Activated T-cell treated with anti-CD3 and anti-CD28 coated beads for 24 hours (primary cell): Measurements from ENCODE around the gene OLFML2A.

ENCODE experiments used
- DNase-seq: peaks from one replicate; pipeline ENCODE4 v3.0.0-alpha.2; 2020; ENCODE audit warnings: low read depth

OLFML2A gene

GRCh38 chr9:124797343-124798103 is 20.6 kb downstream of the OLFML2A start:
- DNase-seq, result no peak

DNA sequence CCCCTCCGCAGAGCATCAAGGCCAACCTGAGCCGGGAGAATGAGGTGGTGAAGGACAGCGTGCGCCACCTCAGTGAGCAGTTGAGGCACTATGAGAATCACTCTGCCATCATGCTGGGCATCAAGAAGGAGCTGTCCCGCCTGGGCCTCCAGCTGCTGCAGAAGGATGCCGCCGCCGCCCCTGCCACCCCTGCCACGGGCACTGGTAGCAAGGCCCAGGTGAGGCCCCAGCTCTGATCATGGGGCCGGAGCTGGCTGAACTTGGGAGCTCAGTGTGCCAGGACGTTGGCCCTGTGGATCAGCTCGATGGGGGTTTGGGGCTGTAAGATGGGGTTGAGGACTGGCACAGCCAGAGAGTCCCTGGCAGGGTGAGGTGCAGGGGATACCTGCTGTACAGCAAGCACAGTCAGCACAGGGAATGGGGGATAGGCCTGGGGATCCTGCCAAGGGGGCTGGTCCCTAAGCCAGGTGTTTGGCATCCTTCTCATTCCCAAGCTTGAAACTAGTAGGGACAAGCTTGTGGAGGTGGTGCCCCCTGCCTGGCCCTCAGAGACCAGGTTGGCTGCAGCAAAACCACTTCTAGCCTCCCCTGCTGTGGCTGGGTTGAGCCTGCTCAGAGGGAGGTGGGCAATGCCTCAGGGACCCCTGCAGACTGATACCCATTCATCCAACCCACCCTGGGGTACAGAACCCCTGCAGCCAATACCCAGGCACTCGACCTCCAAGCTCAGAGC is 22.5 kb downstream of the OLFML2A start:
- no peak for DNase-seq

DNA sequence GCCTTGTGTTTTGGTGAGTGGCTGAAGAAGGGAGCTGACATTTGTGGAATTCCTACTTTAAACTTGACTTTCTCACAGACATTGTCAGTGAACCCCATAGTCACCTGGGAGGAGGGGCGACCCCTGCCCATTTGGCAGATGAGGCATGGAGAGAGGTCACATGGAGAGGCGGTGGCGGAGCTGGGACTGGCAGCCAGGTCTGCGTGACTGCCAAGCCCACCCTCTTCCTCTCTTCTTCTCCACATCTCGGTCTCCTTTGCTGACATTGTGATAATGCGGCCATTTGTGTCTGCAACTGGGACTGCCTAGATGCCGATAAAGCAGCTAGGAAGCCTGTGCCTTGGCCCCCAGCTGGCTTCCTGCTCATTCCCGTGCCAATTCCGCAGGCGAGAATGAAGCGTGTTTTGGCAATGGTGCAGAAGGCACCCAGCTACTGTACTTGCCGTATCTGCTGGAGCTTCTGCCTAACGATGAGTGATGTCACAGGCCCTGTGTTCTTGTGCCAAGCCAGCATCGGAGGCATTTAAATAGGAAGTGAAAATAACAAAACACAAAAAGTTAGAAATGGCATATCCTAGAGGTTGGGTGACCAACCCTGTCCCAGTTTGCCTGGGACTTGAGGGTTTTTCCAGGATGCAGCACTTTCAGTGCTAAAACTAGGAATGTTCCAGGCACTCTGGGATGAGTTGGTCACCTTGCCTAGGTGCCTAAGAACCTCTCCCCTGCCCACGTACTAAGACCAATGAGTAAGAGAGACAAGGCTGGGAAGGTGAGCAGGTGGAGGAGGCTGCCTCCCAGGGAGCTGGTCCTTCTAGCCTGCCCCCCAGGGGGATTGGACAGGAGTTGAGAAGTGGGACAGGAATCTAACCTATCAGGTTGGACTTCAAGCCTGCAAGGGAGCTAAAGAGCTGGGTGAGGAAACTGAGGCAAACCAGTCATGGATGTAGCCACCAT is 23.6 kb downstream of the OLFML2A start:
- DNase-seq, result no peak

- no peak for DNase-seq
Observed at GRCh38 chr9:124801356-124801755, 24.4 kb downstream of the OLFML2A start.

- no peak for DNase-seq
Observed at GRCh38 chr9:124802426-124802825, 25.5 kb downstream of the OLFML2A start.

DNA sequence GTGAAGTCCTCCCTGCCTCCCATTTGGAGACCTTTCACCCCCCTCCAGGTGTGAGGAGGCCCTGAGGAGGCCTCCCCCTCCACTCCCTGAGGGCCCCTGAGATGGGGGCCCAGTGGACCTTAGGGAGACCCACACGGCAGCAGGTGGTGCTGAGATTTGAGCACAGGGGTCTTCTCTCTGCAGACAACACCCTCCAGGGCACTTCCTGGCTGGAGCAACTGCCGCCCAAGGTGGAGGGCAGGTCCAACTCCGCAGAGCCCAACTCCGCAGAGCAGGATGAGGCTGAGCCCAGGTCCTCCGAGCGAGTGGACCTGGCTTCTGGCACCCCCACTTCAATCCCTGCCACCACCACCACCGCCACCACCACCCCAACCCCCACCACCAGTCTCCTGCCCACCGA is 27.0 kb downstream of the OLFML2A start:
- DNase-seq, result no peak

DNA sequence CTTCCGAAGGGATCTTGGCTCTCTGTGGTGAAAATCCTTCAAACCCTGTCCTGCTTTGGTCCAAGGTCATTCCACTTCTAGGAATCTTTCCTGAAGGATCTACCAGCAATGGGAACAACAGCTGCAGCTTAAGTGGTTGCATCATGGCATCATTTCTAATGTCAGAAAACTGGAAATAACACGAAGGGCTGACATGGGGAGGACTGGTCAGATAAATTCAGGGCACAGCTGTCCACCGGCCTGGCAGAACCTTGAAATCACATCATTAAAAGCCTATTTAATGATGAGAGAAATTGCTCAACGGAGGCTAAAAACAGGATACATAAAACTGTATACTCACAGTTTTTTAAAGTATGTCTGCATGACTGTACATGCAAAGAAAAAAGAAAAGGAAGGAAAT is 28.3 kb downstream of the OLFML2A start:
- no peak for DNase-seq

GRCh38 chr9:124808246-124808956 is 31.5 kb downstream of the OLFML2A start:
- no peak for DNase-seq

GRCh38 chr9:124809211-124809610 is 32.3 kb downstream of the OLFML2A start:
- DNase-seq, result no peak

DNA sequence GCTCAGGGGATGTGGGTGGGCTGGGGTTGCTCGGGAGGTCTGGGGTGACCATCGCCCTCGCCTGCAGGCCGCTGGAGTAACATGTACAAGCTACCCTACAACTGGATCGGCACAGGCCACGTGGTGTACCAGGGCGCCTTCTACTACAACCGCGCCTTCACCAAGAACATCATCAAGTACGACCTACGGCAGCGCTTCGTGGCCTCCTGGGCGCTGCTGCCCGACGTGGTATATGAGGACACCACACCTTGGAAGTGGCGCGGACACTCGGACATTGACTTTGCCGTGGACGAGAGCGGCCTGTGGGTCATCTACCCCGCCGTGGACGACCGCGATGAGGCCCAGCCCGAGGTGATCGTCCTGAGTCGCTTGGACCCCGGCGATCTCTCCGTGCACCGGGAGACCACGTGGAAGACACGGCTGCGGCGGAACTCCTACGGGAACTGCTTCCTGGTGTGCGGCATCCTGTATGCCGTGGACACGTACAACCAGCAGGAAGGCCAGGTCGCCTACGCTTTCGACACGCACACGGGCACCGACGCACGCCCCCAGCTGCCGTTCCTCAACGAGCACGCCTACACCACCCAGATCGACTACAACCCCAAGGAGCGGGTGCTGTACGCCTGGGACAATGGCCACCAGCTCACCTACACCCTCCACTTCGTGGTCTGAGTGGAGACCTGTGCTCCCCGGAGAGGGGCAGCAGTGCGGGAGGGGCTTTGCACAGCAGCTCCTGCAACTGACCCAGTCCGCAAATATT is 33.0 kb downstream of the OLFML2A start:
- no peak for DNase-seq

GRCh38 chr9:124810663-124811355 is 33.9 kb downstream of the OLFML2A start:
- DNase-seq, result no peak

- no peak for DNase-seq
Observed at GRCh38 chr9:124812441-124812876, 35.5 kb downstream of the OLFML2A start.

GRCh38 chr9:124813041-124813440 is 36.1 kb downstream of the OLFML2A start:
- no peak for DNase-seq

DNA sequence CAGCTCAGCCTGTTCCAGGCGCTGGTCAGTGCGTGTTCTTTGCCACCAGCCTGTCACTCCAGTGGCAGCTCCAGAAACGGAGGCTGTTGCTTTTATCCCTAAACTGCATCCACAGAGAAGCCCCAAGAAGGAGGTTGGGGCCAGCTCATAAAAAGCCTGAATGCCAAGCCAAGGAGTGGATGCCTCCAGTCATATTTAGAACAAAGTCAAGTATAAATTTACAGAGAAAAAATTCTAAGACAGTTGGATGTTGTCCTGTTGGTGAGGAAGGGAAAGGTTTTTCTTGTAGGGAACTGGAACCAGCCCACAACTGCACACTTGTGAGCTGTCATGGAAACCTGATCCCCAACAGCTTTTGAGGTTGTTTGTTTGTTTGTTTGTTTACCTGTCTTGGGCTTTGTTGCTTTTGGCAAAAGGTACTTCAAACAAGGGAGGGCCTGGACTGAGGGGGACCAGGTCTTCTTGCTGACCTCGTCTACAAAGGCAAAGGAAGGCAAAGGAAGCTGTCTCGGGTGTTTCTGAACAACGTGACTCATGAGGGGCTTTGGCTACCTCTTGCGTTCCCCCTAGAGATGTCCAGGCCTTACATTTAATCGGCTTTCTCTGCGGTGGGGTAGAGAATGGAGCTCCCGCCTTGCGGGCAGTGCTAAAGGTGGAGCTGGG is 36.7 kb downstream of the OLFML2A start:
- no peak for DNase-seq

DNA sequence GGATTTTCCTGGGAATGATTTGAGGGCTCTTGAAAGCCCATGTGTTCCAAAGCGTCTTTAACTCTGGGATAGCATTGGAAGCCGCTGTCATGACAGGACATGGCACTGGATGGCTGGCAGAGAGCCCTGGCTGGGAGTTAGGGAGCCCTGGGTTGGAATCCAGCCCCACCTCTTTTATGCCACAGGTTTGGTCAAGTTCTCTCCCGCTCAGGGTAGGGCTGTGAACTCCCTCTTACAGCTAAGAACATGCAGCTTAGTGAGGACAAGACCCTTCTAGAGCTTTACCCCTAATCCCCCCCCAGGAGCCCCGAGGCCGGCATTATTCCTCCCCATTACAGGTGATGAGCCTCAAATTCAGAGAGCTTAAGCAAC is 37.2 kb downstream of the OLFML2A start:
- DNase-seq, result no peak

GRCh38 chr9:124815601-124816000 is 38.7 kb downstream of the OLFML2A start:
- DNase-seq, result no peak

DNA sequence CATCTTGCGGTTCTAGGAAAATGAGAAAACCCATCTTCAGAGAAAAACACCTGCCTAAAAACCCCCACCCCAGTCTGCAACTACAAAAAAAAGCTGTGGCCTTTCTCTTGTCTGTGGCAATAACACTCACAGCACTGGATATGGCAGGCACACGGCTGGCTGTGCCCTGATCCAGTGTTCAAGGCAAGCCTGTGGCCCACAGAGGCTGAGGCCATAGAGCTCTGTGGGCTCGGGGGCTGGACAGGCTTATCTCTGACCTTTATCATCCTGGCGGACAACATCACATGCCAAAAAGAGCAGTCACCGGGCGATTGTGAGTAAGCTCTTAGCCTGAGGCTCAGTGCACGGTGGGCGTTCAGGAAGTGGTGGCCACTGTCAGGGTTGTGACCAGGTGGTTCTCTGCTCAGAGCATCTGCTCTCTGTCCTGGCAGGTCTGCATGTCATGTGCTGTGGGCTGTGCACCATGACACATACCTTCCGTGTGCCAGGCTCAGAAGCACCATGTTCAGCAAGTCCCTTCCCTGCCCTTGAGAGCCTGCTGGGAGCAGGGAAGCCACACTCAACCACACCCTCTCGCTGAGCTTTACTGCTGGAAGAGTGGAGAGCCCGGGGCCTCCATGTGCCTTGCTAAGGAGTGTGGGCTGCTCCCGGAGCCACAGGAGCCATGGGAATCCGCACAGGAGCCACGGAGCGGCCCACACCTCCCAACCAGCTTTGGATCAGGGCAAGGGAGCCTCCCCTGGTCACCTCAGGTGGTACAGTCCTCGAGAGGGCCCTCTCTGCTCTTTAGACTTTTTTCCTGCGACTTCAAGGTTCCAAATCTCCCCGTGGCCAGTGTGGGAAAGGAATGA is 41.7 kb downstream of the OLFML2A start:
- no peak for DNase-seq

DNA sequence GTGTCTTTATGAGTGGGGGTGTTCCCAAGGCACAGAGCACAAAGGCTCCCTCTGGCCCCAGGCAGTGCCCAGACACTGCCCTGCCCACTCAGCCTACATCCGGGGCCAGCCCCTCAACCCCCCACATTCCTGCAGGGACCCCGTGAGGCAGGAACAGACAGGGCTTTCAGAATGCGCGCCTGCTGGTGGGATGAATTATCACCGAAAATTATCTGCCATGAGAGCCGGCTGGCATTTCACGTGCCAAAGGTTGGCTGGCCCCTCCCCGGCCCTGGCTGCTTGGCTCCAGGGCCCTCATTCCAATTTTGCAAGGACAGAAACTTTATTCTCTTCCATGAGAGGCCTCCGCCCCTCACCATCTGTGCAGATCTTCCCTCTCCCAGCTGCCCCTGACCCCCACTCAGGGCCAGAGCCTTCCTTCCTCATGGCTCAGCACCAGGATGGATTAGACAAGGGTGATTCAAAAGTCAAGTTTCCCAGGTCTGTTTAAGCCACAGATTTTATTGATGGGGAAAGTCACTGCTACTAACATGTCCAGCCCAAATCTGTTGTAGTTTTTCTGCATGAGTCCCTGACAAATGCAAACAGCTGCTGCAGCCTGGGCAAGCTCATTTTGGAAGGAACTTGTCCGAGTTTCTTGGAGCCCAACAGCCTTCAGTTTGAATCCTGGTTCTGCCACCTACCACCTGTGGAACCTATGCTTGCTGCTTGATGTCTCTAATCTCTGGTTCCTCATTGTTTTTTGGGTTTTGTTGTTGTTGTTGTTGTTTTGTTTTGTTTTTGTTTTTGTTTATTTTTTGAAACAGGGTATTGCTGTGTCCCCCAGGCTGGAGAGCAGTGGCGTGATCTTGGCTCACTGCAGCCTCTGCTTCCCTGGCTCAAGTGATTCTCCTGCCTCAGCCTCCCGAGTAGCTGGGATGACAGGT is 44.0 kb downstream of the OLFML2A start:
- DNase-seq, result no peak
